Measurements from ENCODE around the gene AUTS2. TPM values are rescaled to one million over a fixed set of nuclear protein-coding genes. Genes with fewer than 3 reads are reported as not detected.
A peak's percentile ranks its signal among the peaks of the same experiment; 100 is the strongest.

AUTS2 gene
- total RNA-seq, 3 donors from 2014 or later: 31.5 to 94.3 (median 81.3) TPM

GRCh38 chr7:70751895-70752294 is 1153.6 kb downstream of the AUTS2 start:
- peak overlapping the region in 1 of 2 donors; percentile 32 for H3K27ac ChIP-seq
- intact Hi-C loops (cut with DNase I; ENCODE audit: low total_unique reads): no loop called here
- no peak overlapping the region for H3K4me3 ChIP-seq
- TF ChIP-seq POLR2AphosphoS5 (IDR thresholded peaks at IDR 0.05) (no peak), CTCF (IDR thresholded peaks at IDR 0.05) (no peak), POLR2A (IDR thresholded peaks at IDR 0.05) (no peak)
- H3K27me3 ChIP-seq: no peaks in the 10 kb centered on the region
- H3K4me1 ChIP-seq: peaks cover 0 to 2% of the 10 kb centered on the region in 2 donors
- no peaks in the 10 kb centered on the region for H3K9me3 ChIP-seq
- DNase-seq (ENCODE audit: low spot score in 2 of 2): no peak
- no peaks in the 10 kb centered on the region for H3K36me3 ChIP-seq

GRCh38 chr7:70752794-70753241 is 1154.5 kb downstream of the AUTS2 start:
- Histone ChIP-seq H3K4me1 (peaks cover 0 to 2% of the 10 kb centered on the region in 2 donors), H3K27ac (peak overlapping the region in 1 of 2 donors; percentile 4), H3K9me3 (no peaks in the 10 kb centered on the region), H3K4me3 (no peak overlapping the region), H3K36me3 (no peaks in the 10 kb centered on the region), H3K27me3 (no peaks in the 10 kb centered on the region)
- TF ChIP-seq POLR2A (IDR thresholded peaks at IDR 0.05): no peak
- no peak for TF ChIP-seq POLR2AphosphoS5 (IDR thresholded peaks at IDR 0.05)
- TF ChIP-seq CTCF (IDR thresholded peaks at IDR 0.05): no peak
- DNase-seq (ENCODE audit: low spot score in 2 of 2): no peak
- intact Hi-C loops (cut with DNase I; ENCODE audit: low total_unique reads): no loop called here

GRCh38 chr7:70756789-70757188 is 1158.5 kb downstream of the AUTS2 start:
- Histone ChIP-seq H3K9me3 (no peaks in the 10 kb centered on the region), H3K27ac (no peak overlapping the region), H3K4me1 (no peaks in the 10 kb centered on the region), H3K36me3 (no peaks in the 10 kb centered on the region), H3K4me3 (no peak overlapping the region), H3K27me3 (no peaks in the 10 kb centered on the region)
- no peak for DNase-seq (ENCODE audit: low spot score in 2 of 2)
- TF ChIP-seq CTCF (IDR thresholded peaks at IDR 0.05) (no peak), POLR2AphosphoS5 (IDR thresholded peaks at IDR 0.05) (no peak), POLR2A (IDR thresholded peaks at IDR 0.05) (no peak)
- intact Hi-C loops (cut with DNase I; ENCODE audit: low total_unique reads): no loop called here

- Histone ChIP-seq H3K9me3 (no peaks in the 10 kb centered on the region), H3K4me3 (no peak overlapping the region), H3K36me3 (no peaks in the 10 kb centered on the region), H3K4me1 (no peaks in the 10 kb centered on the region), H3K27me3 (no peaks in the 10 kb centered on the region), H3K27ac (no peak overlapping the region)
- intact Hi-C loops (cut with DNase I; ENCODE audit: low total_unique reads): no loop called here
- DNase-seq (ENCODE audit: low spot score in 2 of 2): no peak
- TF ChIP-seq POLR2AphosphoS5 (IDR thresholded peaks at IDR 0.05): no peak
- no peak for TF ChIP-seq CTCF (IDR thresholded peaks at IDR 0.05)
- TF ChIP-seq POLR2A (IDR thresholded peaks at IDR 0.05): no peak
Measured at GRCh38 chr7:70758646-70759045, 1160.4 kb downstream of the AUTS2 start.

GRCh38 chr7:70759674-70760073 is 1161.4 kb downstream of the AUTS2 start:
- no peak for TF ChIP-seq POLR2AphosphoS5 (IDR thresholded peaks at IDR 0.05)
- TF ChIP-seq POLR2A (IDR thresholded peaks at IDR 0.05): no peak
- TF ChIP-seq CTCF (IDR thresholded peaks at IDR 0.05): no peak
- no peak overlapping the region for H3K27ac ChIP-seq
- H3K4me3 ChIP-seq: no peak overlapping the region
- no peaks in the 10 kb centered on the region for H3K27me3 ChIP-seq
- no peaks in the 10 kb centered on the region for H3K36me3 ChIP-seq
- no peak for DNase-seq (ENCODE audit: low spot score in 2 of 2)
- no peaks in the 10 kb centered on the region for H3K9me3 ChIP-seq
- H3K4me1 ChIP-seq: no peaks in the 10 kb centered on the region
- intact Hi-C loops (cut with DNase I; ENCODE audit: low total_unique reads): no loop called here

All from breast epithelium (tissue), 4 donors.